ENCODE measurements around the gene LEUTX. TPM values are rescaled to one million over a fixed set of nuclear protein-coding genes. Genes with fewer than 3 reads are reported as not detected.

Gene LEUTX
- total RNA-seq, 2 experiments from 2014 or later, result 0.35 TPM; not detected in 1

DNA sequence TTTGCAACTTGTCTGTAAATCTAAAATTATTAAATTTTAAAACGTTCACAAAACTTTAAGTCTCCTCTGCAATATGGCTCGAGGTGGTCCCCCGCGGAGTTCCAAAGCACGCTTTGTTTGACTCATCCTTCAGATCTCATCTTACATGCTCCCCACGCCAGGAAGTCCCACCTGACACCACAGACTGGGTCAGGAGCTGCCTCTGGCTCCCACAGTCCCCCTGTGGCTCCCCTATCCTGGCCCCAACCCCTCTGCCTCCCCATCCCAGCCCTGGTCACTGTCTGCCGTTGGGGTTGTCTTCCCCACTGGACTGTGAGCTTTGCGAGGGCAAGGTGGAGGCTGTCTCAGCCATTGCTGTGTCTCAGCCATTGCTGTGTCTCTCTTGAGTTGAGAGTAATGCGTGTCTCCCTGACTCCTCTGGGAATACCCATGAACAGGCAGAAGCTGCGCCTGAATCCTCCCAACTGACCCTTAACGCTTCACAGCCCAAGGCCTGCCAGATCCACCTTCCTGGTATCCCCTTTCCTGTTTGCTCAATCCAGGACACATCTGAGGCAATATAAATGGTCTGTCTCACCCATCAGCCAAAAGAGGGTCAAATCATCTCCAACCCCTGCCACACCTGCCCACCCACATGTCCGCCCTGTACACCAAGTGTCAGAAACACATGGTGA is 39.4 kb downstream of the LEUTX start:
- Mint-ChIP-seq H3K9me3 (no peaks in the 10 kb centered on the region), H3K4me3 (no peak overlapping the region), H3K27me3 (no peaks in the 10 kb centered on the region), H3K36me3 (ENCODE audit: low read depth) (no peaks in the 10 kb centered on the region), H3K27ac (no peak overlapping the region), H3K4me1 (no peaks in the 10 kb centered on the region)
- ChIA-PET POLR2A (no interaction called here), CTCF (no interaction called here)
- no peak for DNase-seq

DNA sequence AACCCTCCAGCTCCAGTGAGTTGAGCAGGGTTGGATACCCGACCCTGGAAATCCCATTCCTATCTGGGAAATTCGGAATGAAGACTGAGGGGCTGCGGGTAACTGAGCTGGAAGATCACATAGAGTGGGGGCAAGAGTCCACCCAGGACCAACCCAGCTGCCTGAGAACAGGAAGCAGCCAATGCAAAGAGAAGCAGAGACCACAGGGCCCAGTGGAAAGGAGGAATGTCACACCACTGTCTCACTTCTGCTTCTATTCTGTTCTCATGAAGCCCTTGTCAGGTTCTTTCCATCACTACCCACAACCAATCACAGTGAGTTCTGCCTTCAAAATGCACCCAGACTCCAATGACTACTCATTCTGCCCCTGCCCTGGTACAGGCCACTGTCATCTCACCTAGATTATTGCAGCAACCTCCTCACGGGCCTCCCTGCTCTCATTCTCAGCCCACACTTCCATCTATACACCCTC is 40.0 kb downstream of the LEUTX start:
- CTCF ChIA-PET, result no interaction called here
- Mint-ChIP-seq H3K9me3 (no peaks in the 10 kb centered on the region), H3K27me3 (no peaks in the 10 kb centered on the region), H3K4me1 (no peaks in the 10 kb centered on the region), H3K4me3 (no peak overlapping the region), H3K36me3 (ENCODE audit: low read depth) (no peaks in the 10 kb centered on the region), H3K27ac (no peak overlapping the region)
- POLR2A ChIA-PET, result interaction anchor here (0.9 kb wide), 1 partner anchor 28 kb away, joined by 3 read pairs; the partner anchor contains the start of gene FBL
- no peak for DNase-seq

DNA sequence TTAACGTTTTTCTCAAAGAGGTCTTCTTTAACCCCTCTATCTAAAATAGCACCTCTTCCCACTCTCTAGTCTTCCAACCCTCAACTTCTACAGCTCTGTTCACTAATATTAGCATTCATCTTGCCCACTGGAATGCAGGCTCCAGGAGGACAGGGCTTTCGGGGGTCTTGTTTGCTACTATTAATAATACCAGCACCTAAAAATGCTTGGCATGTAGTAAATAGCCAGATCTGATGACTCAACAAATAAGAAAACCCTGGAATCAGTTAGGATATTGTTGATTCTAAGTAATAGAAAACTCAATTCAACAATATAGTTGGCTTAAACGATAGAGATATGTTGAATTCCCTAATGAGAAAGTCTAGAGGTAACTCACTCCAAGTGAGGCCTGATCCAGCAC is 41.1 kb downstream of the LEUTX start:
- no peak overlapping the region for H3K27ac Mint-ChIP-seq
- POLR2A ChIA-PET, result interaction anchor here (0.9 kb wide), 1 partner anchor 26 kb away, joined by 3 read pairs; the partner anchor contains the start of gene FBL
- H3K4me3 Mint-ChIP-seq, result no peak overlapping the region
- no peaks in the 10 kb centered on the region for H3K4me1 Mint-ChIP-seq
- no peaks in the 10 kb centered on the region for H3K27me3 Mint-ChIP-seq
- H3K9me3 Mint-ChIP-seq, result no peaks in the 10 kb centered on the region
- DNase-seq, result no peak
- no peaks in the 10 kb centered on the region for H3K36me3 Mint-ChIP-seq (ENCODE audit: low read depth)
- CTCF ChIA-PET, result interaction anchor here (0.8 to 1.1 kb wide), 2 partner anchors 24 to 27 kb away, joined by 3 to 4 read pairs; no protein-coding TSS in a partner anchor

DNA sequence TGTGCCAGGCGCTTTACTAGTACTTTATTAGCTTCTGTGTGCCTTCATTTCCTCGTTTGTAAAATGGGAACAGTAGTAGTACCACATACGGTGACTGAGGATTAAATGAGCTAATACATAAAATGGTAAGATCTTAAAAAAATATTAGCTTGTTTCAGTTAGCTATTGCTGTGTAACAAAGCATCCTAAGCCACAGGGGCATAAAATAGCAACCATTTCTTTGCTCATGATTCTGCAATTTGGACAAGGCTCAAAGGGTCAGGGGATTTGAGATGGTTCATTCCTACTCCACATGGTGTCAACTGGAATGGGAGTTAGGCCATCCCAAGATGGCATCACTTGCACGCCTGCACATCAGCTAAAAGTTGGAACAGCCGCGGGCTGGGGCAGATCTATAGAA is 42.0 kb downstream of the LEUTX start:
- POLR2A ChIA-PET, result no interaction called here
- H3K27me3 Mint-ChIP-seq, result no peaks in the 10 kb centered on the region
- DNase-seq, result no peak
- no peak overlapping the region for H3K4me3 Mint-ChIP-seq
- H3K9me3 Mint-ChIP-seq, result no peaks in the 10 kb centered on the region
- CTCF ChIA-PET, result interaction anchor here (0.8 to 1.5 kb wide), 4 partner anchors 15 to 150 kb away, joined by 3 to 5 read pairs (median 4); partner anchors contain the start of gene PSMC4
- H3K4me1 Mint-ChIP-seq, result no peaks in the 10 kb centered on the region
- H3K27ac Mint-ChIP-seq, result no peak overlapping the region
- H3K36me3 Mint-ChIP-seq (ENCODE audit: low read depth), result no peaks in the 10 kb centered on the region

DNA sequence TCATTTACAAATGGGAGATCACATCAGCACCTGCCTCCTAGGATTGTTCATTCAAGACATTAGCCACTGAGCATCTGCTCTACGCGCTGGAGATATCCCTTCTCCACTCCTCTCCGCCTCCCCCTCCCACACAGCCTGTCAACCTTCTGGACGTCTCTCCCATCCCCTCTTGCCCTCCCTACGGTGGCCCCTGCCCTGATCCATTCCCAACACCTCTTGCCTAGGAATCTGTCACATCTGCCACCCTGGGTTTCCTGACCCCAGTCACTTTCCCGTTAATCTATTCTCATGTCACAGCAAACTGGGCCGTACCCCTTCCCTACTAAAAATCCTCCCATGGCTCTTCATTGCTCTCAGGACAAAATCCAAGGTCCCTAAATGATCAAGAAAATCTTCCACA is 45.0 kb downstream of the LEUTX start:
- Mint-ChIP-seq H3K9me3 (no peaks in the 10 kb centered on the region), H3K27ac (no peak overlapping the region), H3K36me3 (ENCODE audit: low read depth) (peaks cover 5% of the 10 kb centered on the region), H3K27me3 (no peaks in the 10 kb centered on the region), H3K4me3 (no peak overlapping the region), H3K4me1 (peaks cover 6% of the 10 kb centered on the region)
- DNase-seq, result no peak
- ChIA-PET POLR2A (interaction anchor here (2.5 kb wide), 1 partner anchor 10 kb away, joined by 15 read pairs; the partner anchor contains the start of gene DYRK1B), CTCF (no interaction called here)

DNA sequence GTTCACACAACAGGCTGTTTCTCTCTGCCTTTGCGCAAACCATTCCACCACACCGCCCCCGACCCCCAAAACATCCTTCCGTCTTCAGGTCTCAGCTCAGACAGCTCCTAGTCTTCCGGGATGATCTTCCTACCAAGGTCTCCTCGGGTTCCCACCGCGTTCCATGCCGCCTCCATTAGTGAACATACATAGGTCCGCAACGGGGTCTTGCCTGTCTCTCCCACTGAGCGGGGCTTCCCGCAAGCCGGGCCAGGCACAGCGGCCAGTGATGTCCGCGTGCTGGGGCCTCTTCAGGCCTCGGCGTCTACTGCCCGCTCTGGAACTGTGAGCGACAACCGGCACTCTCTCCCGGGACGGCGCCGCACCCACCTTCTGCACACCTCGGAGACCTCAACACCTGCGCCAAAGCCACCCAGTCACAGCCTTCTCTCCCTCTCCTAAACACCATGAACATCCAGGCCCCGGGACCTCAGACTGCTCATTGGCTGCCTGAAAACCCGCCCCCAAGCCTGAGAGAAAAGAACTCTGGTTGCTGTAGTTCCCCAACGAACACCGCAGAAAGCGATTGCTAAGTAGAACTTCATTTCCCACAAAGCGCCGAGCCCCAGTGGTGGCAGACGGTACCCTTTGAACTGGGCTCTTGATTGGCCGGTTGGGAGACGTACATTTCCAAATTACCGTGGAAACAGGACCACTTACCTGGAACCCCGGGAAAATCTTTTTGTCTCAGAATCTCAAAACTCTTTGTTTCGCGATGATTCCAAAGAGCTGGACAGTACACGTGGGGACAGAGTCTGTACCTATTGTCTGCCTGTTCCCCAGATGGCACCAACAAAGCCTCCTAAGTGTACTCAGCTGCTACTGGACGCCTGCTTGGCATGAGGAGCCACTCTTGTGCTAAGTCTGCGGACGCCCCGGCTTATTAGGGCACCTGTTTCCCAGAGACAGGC is 45.8 kb downstream of the LEUTX start:
- H3K4me3 Mint-ChIP-seq, result no peak overlapping the region
- peak; percentile 91 for DNase-seq
- CTCF ChIA-PET, result interaction anchor here (1.4 kb wide), 1 partner anchor 19 kb away, joined by 5 read pairs; no protein-coding TSS in a partner anchor
- POLR2A ChIA-PET, result interaction anchor here (0.8 to 2.5 kb wide), 5 partner anchors 9 to 172 kb away, joined by 3 to 15 read pairs (median 4); partner anchors contain the start of genes DYRK1B, PSMC4 and ZNF546
- peaks cover 10% of the 10 kb centered on the region for H3K36me3 Mint-ChIP-seq (ENCODE audit: low read depth)
- H3K27ac Mint-ChIP-seq, result no peak overlapping the region
- H3K9me3 Mint-ChIP-seq, result no peaks in the 10 kb centered on the region
- H3K27me3 Mint-ChIP-seq, result no peaks in the 10 kb centered on the region
- H3K4me1 Mint-ChIP-seq, result peaks cover 10% of the 10 kb centered on the region

DNA sequence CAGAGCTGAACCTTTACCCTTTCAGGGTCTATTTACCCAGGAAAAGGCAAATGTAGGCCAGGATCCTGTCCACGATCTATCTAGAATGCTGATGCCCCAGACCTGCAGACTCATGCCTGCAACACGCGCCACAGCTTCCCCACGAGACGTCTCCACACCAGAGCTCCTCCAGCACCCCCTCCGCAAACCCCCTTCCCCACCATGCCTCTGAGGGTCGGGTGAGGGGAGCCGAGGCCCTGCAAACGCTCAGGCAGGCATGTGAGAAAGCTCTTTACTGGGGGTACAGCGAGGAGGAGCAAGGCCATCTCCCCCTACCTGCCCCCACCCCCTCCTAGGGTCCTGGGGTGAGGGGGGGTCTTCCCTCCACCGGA is 46.4 kb downstream of the LEUTX start:
- Mint-ChIP-seq H3K27ac (no peak overlapping the region), H3K4me3 (no peak overlapping the region), H3K36me3 (ENCODE audit: low read depth) (peaks cover 17% of the 10 kb centered on the region)

DNA sequence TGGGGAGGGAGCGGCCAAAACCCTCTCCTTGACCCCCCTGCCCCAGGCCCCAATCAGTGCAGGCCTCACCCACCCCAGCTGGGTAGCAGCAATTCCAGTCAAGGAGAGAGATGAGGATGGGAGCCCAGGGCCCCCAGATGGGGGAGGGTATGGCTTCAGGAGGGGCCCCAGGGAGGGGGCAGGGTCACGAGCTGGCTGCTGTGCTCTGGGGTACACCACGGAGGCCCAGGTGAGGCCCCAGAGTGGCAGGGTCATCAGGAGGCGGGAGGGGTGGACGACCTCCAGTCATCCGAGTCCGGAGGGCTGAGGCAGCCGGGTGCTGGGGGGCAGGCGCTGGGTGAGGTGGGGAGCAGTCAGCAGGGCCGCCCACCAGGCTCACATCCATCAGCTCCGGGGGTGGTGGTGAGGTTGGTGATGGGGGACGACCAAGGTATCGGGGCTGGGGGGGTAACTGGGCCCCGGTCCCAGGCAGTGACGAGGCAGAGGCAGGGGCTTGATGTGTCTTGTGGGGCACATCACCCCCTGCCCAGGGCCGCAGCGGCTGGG is 47.0 kb downstream of the LEUTX start:
- no peaks in the 10 kb centered on the region for H3K9me3 Mint-ChIP-seq
- H3K36me3 Mint-ChIP-seq (ENCODE audit: low read depth), result peaks cover 22% of the 10 kb centered on the region
- no peak overlapping the region for H3K27ac Mint-ChIP-seq
- H3K27me3 Mint-ChIP-seq, result no peaks in the 10 kb centered on the region
- POLR2A ChIA-PET, result interaction anchor here (1.3 to 2.5 kb wide), 3 partner anchors 8 to 171 kb away, joined by 3 to 15 read pairs (median 7); partner anchors contain the start of genes DYRK1B and ZNF546
- H3K4me1 Mint-ChIP-seq, result peaks cover 13% of the 10 kb centered on the region
- DNase-seq, result no peak
- CTCF ChIA-PET, result interaction anchor here (1.4 kb wide), 1 partner anchor 18 kb away, joined by 5 read pairs; no protein-coding TSS in a partner anchor
- no peak overlapping the region for H3K4me3 Mint-ChIP-seq

More for the DNA sequence above, 46.4 kb downstream of the LEUTX start:
- H3K27me3 Mint-ChIP-seq, result no peaks in the 10 kb centered on the region
- H3K9me3 Mint-ChIP-seq, result no peaks in the 10 kb centered on the region
- ChIA-PET CTCF (interaction anchor here (1.4 kb wide), 1 partner anchor 19 kb away, joined by 5 read pairs; no protein-coding TSS in a partner anchor), POLR2A (interaction anchor here (0.8 to 2.5 kb wide), 5 partner anchors 9 to 172 kb away, joined by 3 to 15 read pairs (median 4); partner anchors contain the start of genes DYRK1B, PSMC4 and ZNF546)
- H3K4me1 Mint-ChIP-seq, result peaks cover 13% of the 10 kb centered on the region
- DNase-seq, result no peak

DNA sequence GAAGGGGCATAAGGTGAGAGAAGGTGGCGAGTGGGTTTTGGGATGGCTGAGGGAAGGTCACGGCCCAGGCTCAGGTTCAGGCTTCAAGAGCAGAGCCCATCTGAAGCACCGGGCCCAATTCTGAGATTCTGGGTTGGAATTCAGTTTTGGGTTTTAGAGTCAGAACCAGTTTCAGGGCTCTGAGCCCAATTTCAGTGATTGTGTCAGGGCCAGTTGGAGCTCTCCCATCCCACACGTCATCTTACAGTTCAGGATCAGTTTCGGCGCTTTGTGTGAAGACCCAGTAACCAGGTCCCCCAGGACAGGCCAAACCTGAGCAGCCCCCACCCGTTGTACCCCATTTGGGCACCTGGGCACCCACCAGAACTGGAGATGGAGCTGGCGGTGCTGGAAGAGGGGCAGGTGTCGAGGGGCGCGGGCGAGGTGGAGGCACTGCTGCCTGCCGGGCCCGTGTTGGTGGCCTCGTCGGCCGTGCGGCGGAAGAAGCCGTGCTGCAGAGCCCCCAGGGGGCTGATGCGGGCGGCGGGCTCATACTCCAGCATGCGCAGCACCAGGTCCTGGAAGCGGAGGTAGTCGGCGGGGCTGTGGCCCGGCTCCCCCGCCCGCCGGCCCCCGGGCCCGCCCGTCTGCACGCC is 47.8 kb downstream of the LEUTX start:
- Mint-ChIP-seq H3K36me3 (ENCODE audit: low read depth) (peaks cover 29% of the 10 kb centered on the region), H3K27ac (no peak overlapping the region), H3K4me1 (peaks cover 15% of the 10 kb centered on the region), H3K27me3 (no peaks in the 10 kb centered on the region), H3K4me3 (no peak overlapping the region), H3K9me3 (no peaks in the 10 kb centered on the region)
- ChIA-PET CTCF (no interaction called here), POLR2A (no interaction called here)
- no peak for DNase-seq

DNA sequence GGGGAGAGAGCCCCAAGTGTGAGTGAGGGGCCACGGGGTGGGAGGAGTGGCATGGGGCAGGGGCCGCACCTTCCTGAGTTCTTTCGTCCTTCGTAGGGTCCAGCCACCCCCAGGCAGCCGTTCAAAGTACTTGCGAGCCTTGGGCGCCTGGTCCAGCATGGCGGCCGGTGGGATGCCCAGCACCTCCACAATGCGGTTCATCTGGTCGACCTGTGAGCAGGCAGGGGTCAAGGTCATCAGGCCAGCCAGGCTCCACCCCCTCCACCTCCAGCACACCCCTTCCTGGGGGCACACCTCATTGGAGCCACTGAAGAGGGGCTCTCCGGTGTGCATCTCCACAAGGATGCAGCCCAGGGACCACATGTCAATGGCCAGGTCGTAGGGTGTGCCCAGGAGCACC is 48.6 kb downstream of the LEUTX start:
- Mint-ChIP-seq H3K27me3 (no peaks in the 10 kb centered on the region), H3K27ac (no peak overlapping the region), H3K4me1 (peaks cover 19% of the 10 kb centered on the region), H3K36me3 (ENCODE audit: low read depth) (peaks cover 29% of the 10 kb centered on the region), H3K9me3 (no peaks in the 10 kb centered on the region), H3K4me3 (no peak overlapping the region)
- CTCF ChIA-PET, result interaction anchor here (1.8 to 2.4 kb wide), 2 partner anchors 16 to 18 kb away, joined by 4 to 11 read pairs; no protein-coding TSS in a partner anchor
- POLR2A ChIA-PET, result no interaction called here
- DNase-seq, result no peak

DNA sequence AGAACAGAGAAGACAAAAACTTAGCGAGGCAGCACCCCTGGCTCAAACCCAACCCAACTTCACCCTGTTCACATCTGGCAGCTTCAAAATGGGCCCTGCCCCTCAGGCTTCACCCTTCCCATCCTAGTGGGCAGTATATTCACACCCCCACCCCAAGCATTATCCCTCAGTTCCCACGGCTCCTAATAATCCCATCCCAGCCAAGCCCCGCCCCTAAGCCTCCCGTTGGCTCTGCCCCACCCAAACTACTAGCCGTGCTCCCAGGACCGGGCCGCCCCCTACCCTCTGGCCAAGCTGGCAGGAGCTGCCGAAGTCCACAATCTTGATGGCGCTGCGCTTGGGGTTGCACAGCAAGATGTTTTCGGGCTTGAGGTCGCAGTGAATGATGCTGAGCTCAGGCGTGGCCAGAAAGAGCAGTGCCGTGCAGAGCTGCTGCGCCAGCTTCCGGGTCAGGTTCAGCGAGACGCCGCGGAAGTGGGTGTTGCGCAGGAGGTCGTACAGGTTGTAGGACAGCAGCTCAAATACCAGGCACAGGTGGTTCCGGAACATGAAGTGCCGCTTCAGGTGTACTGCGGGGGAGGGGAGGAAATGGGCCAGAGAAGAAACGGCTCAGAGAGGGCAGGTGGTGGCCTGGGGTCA is 49.5 kb downstream of the LEUTX start:
- Mint-ChIP-seq H3K27ac (peak overlapping the region; percentile 58), H3K27me3 (no peaks in the 10 kb centered on the region), H3K4me1 (peaks cover 28% of the 10 kb centered on the region), H3K4me3 (peak overlapping the region; percentile 35), H3K9me3 (no peaks in the 10 kb centered on the region), H3K36me3 (ENCODE audit: low read depth) (peaks cover 29% of the 10 kb centered on the region)
- no peak for DNase-seq
- ChIA-PET CTCF (interaction anchor here (1.2 to 2.4 kb wide), 4 partner anchors 15 to 143 kb away, joined by 3 to 11 read pairs (median 5); partner anchors contain the start of gene PSMC4), POLR2A (interaction anchor here (1.4 kb wide), 1 partner anchor 14 kb away, joined by 5 read pairs; no protein-coding TSS in a partner anchor)

Measured in activated CD4-positive, alpha-beta memory T cell treated with anti-CD3 and anti-CD28 coated beads, Interleukin-2, amount 10 ng/mL, durations not matched to agents 7 days and 5 days (primary cell).